GM19193 (cell line): Measurements from ENCODE around the gene NPM1.

ENCODE experiments used
- POLR2A ChIP-seq: IDR thresholded peaks from 4 replicates; pipeline ENCODE4 v1.6.1; 2011; ENCODE audit not compliant: insufficient read depth, insufficient read length; ENCODE audit errors: extremely low read depth

The NPM1 gene

GRCh38 chr5:171387345-171387969 lies at the start of gene NPM1:
TSS of gene NPM1 (plus strand) at chr5:171387849. CDS start at chr5:171387949, 100 bp downstream.
- peak; percentile 99 for TF ChIP-seq POLR2A

- TF ChIP-seq POLR2A = no peak
Measured at GRCh38 chr5:171340042-171340441, 47.6 kb upstream of the NPM1 start.

- TF ChIP-seq POLR2A = no peak
Measured at GRCh38 chr5:171340491-171340890, 47.2 kb upstream of the NPM1 start.

- no peak for TF ChIP-seq POLR2A
Measured at GRCh38 chr5:171342362-171343111, 45.1 kb upstream of the NPM1 start.

GRCh38 chr5:171344936-171345608 lies 42.6 kb upstream of the NPM1 start:
- TF ChIP-seq POLR2A = no peak

- no peak for TF ChIP-seq POLR2A
Measured at GRCh38 chr5:171351536-171352073, 36.0 kb upstream of the NPM1 start.

- no peak for TF ChIP-seq POLR2A
Measured at GRCh38 chr5:171355302-171355724, 32.3 kb upstream of the NPM1 start.

- TF ChIP-seq POLR2A = no peak
Measured at GRCh38 chr5:171357843-171358242, 29.8 kb upstream of the NPM1 start.

GRCh38 chr5:171363846-171364245 lies 23.8 kb upstream of the NPM1 start:
- no peak for TF ChIP-seq POLR2A

- no peak for TF ChIP-seq POLR2A
Measured at GRCh38 chr5:171365351-171365750, 22.3 kb upstream of the NPM1 start.

- no peak for TF ChIP-seq POLR2A
Measured at GRCh38 chr5:171366645-171367044, 21.0 kb upstream of the NPM1 start.

GRCh38 chr5:171367424-171368370 lies 20.0 kb upstream of the NPM1 start:
- no peak for TF ChIP-seq POLR2A

GRCh38 chr5:171369056-171369455 lies 18.6 kb upstream of the NPM1 start:
- no peak for TF ChIP-seq POLR2A

- no peak for TF ChIP-seq POLR2A
Measured at GRCh38 chr5:171369898-171370297, 17.8 kb upstream of the NPM1 start.
